H1 (cell line): ENCODE results near the gene ADGRB3. TPM values are rescaled to one million over a fixed set of nuclear protein-coding genes. Genes with fewer than 3 reads are reported as not detected.

Source experiments
- CTCF ChIA-PET: fragments of 300-600 bp; sonication (Branson Sonifier 250); formaldehyde crosslinking; loops from one replicate; lab custom pipeline; 2021; ENCODE audit not compliant: partially characterized antibody; lab: Charles Lee
- POLR2A ChIA-PET: fragments of 300-600 bp; sonication (Branson Sonifier 250); formaldehyde crosslinking; loops from one replicate; lab custom pipeline; 2021; ENCODE audit warnings: inconsistent platforms; ENCODE audit not compliant: partially characterized antibody; lab: Charles Lee
- DNase-seq, 2 experiments: peaks; one replicate each; pipeline versions ENCODE4 v3.0.0 to v3.0.0-alpha.2; 2010 to 2022; ENCODE audit warnings: low spot score in 2 of 2, low read depth in 1 of 2, mixed read lengths in 1 of 2
- FAIRE-seq: peaks from 2 replicates; lab custom pipeline; 2011; peaks lifted over from hg19 to GRCh38; lab: Jason Lieb, UNC
- H2AFZ ChIP-seq: 2 replicates; pipeline ENCODE4 v1.8.1; 2012; ENCODE audit warnings: low read length, inconsistent platforms
- H2AK5ac ChIP-seq: 2 replicates; pipeline ENCODE4 v1.6.1; 2013; ENCODE audit warnings: low read depth, low read length
- H2BK120ac ChIP-seq: replicated peaks from 2 replicates; pipeline ENCODE3; 2013; ENCODE audit warnings: low read depth, low read length, inconsistent platforms
- H2BK12ac ChIP-seq: 2 replicates; pipeline ENCODE4 v1.6.1; 2013; ENCODE audit warnings: low read depth, low read length
- H2BK15ac ChIP-seq: 2 replicates; pipeline ENCODE4 v1.6.1; 2013; ENCODE audit warnings: low read length
- H2BK20ac ChIP-seq: 2 replicates; pipeline ENCODE4 v1.6.1; 2013; ENCODE audit warnings: low read length
- H2BK5ac ChIP-seq: 2 replicates; pipeline ENCODE4 v1.6.1; 2013; ENCODE audit warnings: low read depth, low read length
- H3K14ac ChIP-seq: 2 replicates; pipeline ENCODE4 v1.6.1; 2013; ENCODE audit warnings: inconsistent platforms; ENCODE audit not compliant: insufficient read length
- H3K18ac ChIP-seq: 2 replicates; pipeline ENCODE4 v1.6.1; 2013; ENCODE audit warnings: low read length; ENCODE audit errors: extremely low read depth
- H3K23ac ChIP-seq: 2 replicates; pipeline ENCODE4 v1.6.1; 2013; ENCODE audit warnings: inconsistent platforms; ENCODE audit not compliant: insufficient read length
- H3K23me2 ChIP-seq: 2 replicates; pipeline ENCODE4 v1.6.1; 2013; ENCODE audit warnings: low read depth, low read length
- H3K27ac ChIP-seq: 2 replicates; pipeline ENCODE4 v1.6.1; 2011; ENCODE audit warnings: low read depth, low read length, inconsistent platforms
- H3K27me3 ChIP-seq, 4 experiments: replicated peaks in 1 of 4; 1 replicate in 1 of 4; 2 replicates in 3 of 4; pipeline versions ENCODE4 v1.6.1 to v1.8.1; 2011 to 2013; ENCODE audit warnings: low read length in 3 of 4, mild to moderate bottlenecking in 3 of 4, inconsistent platforms in 2 of 4, mixed read lengths in 2 of 4, moderate library complexity in 1 of 4; ENCODE audit not compliant: control insufficient read depth in 3 of 4, insufficient read depth in 3 of 4; ENCODE audit errors: extremely low read depth in 1 of 4
- H3K36me3 ChIP-seq, 4 experiments: 2 replicates each; pipeline versions ENCODE4 v1.6.1 to v1.8.1; 2011 to 2013; ENCODE audit warnings: mild to moderate bottlenecking in 4 of 4, low read length in 3 of 4, moderate library complexity in 2 of 4, control low read depth in 1 of 4, inconsistent platforms in 1 of 4; ENCODE audit not compliant: insufficient read depth in 4 of 4, control insufficient read depth in 2 of 4
- H3K4ac ChIP-seq: replicated peaks from 2 replicates; pipeline ENCODE3; 2013; ENCODE audit warnings: low read length, low read depth, mixed read lengths, inconsistent platforms; ENCODE audit not compliant: insufficient read length
- H3K4me1 ChIP-seq, 4 experiments: replicated peaks in 1 of 4; 1 replicate in 1 of 4; 2 replicates in 3 of 4; pipeline versions ENCODE4 v1.6.1 to v1.8.1; 2011 to 2013; ENCODE audit warnings: low read length in 3 of 4, inconsistent platforms in 2 of 4, mixed read lengths in 1 of 4; ENCODE audit not compliant: insufficient read depth in 4 of 4, control insufficient read depth in 3 of 4
- H3K4me2 ChIP-seq, 2 experiments: 2 replicates each; pipeline versions ENCODE4 v1.6.1 to v1.8.1; 2011 to 2013; ENCODE audit warnings: low read depth in 2 of 2, low read length in 2 of 2, control low read depth in 1 of 2, inconsistent platforms in 1 of 2, mild to moderate bottlenecking in 1 of 2; ENCODE audit not compliant: insufficient read depth in 1 of 2
- H3K4me3 ChIP-seq, 4 experiments: fragments of 200-600, 300-600 bp in 1 of 4; sonication (generic), shearing (Covaris generic), sonication (Bioruptor Twin) in 1 of 4; 2 replicates each; pipeline versions ENCODE4 v1.5.1 to v1.8.1; 2011 to 2016; ENCODE audit warnings: low read length in 4 of 4, low read depth in 3 of 4, control low read depth in 2 of 4, inconsistent platforms in 2 of 4, mild to moderate bottlenecking in 2 of 4, mixed read lengths in 1 of 4, moderate library complexity in 1 of 4; ENCODE audit not compliant: insufficient read depth in 2 of 4; ENCODE audit errors: extremely low read depth in 1 of 4
- H3K56ac ChIP-seq: replicated peaks from 2 replicates; pipeline ENCODE3; 2013; ENCODE audit warnings: low read depth, mild to moderate bottlenecking, mixed read lengths, low read length, inconsistent platforms; ENCODE audit not compliant: insufficient read length
- H3K79me1 ChIP-seq: 2 replicates; pipeline ENCODE4 v1.6.1; 2013; ENCODE audit warnings: low read depth, low read length, control low read depth
- H3K79me2 ChIP-seq, 2 experiments: 2 replicates each; pipeline versions ENCODE4 v1.6.1 to v1.8.1; 2012 to 2013; ENCODE audit warnings: low read length in 2 of 2, mild to moderate bottlenecking in 2 of 2, inconsistent platforms in 1 of 2; ENCODE audit not compliant: insufficient read depth in 2 of 2, control insufficient read depth in 1 of 2
- H3K9ac ChIP-seq, 4 experiments: replicated peaks in 1 of 4; 1 replicate in 1 of 4; 2 replicates in 3 of 4; pipeline versions ENCODE4 v1.6.1 to v1.8.1; 2011 to 2013; ENCODE audit warnings: low read depth in 3 of 4, low read length in 3 of 4, control low read depth in 2 of 4, mild to moderate bottlenecking in 2 of 4, moderate library complexity in 2 of 4, inconsistent platforms in 1 of 4; ENCODE audit errors: extremely low read depth in 1 of 4
- H3K9me3 ChIP-seq, 2 experiments: 2 replicates each; pipeline versions ENCODE4 v1.6.1 to v1.8.1; 2012 to 2013; ENCODE audit warnings: mild to moderate bottlenecking in 2 of 2, moderate library complexity in 2 of 2, control low read depth in 1 of 2, inconsistent platforms in 1 of 2, low read depth in 1 of 2, low read length in 1 of 2, mixed read lengths in 1 of 2; ENCODE audit not compliant: insufficient read depth in 2 of 2
- H4K20me1 ChIP-seq, 2 experiments: replicated peaks in 1 of 2; 2 replicates each; pipeline versions ENCODE3 to v1.8.1; 2011 to 2013; ENCODE audit warnings: inconsistent platforms in 2 of 2, low read length in 2 of 2, mild to moderate bottlenecking in 1 of 2; ENCODE audit not compliant: insufficient read depth in 2 of 2, control insufficient read depth in 1 of 2
- H4K5ac ChIP-seq: 2 replicates; pipeline ENCODE4 v1.6.1; 2013; ENCODE audit warnings: low read length, low read depth, mixed read lengths, inconsistent platforms; ENCODE audit not compliant: insufficient read length
- H4K8ac ChIP-seq: 2 replicates; pipeline ENCODE4 v1.8.0; 2013; ENCODE audit warnings: mild to moderate bottlenecking, moderate library complexity, low read length, inconsistent platforms; ENCODE audit not compliant: insufficient read depth; ENCODE audit errors: extremely low read depth
- H4K91ac ChIP-seq: replicated peaks from 2 replicates; pipeline ENCODE3; 2013; ENCODE audit warnings: low read length, mixed read lengths, inconsistent platforms; ENCODE audit not compliant: insufficient read length
- ASH2L ChIP-seq: fragments of 200-600, 300-600 bp; sonication (generic); IDR thresholded peaks from one replicate; pipeline ENCODE4 v1.7.1; 2017; ENCODE audit warnings: low read length
- CBX5 ChIP-seq: fragments of 300-800, 300-1000 bp; sonication (generic); IDR thresholded peaks from 2 replicates; pipeline ENCODE4 v1.7.1; 2016; ENCODE audit warnings: antibody characterized with exemption, low read length, low read depth
- CBX8 ChIP-seq: fragments of 300-800, 300-1000 bp; sonication (generic); IDR thresholded peaks from 2 replicates; pipeline ENCODE4 v1.7.1; 2016; ENCODE audit warnings: low read depth, low read length, borderline replicate concordance
- CHD1 ChIP-seq: IDR thresholded peaks from 2 replicates; pipeline ENCODE4 v1.6.1; 2012; ENCODE audit warnings: low read depth, low read length, improper control_type of control experiment
- EZH2 ChIP-seq: fragments of 200-600 bp; sonication (generic); IDR thresholded peaks from 2 replicates; pipeline ENCODE4 v1.7.1; 2012; ENCODE audit warnings: low read depth, mild to moderate bottlenecking, moderate library complexity, low read length, inconsistent platforms; ENCODE audit not compliant: severe bottlenecking
- PHF8 ChIP-seq: fragments of 200-600 bp; sonication (generic); conservative IDR thresholded peaks from 2 replicates; pipeline ENCODE4 v1.7.1; 2012; ENCODE audit warnings: low read depth, mild to moderate bottlenecking, inconsistent platforms, low read length, moderate library complexity
- POLR2AphosphoS5 ChIP-seq: IDR thresholded peaks from 2 replicates; pipeline ENCODE4 v1.6.1; 2011; ENCODE audit warnings: low read depth, low read length
- SIN3A ChIP-seq, 2 experiments: IDR thresholded peaks in 1 of 2; conservative IDR thresholded peaks in 1 of 2; 2 replicates each; pipeline ENCODE4 v1.6.1; 2011 to 2012; ENCODE audit warnings: low read length in 2 of 2, improper control_type of control experiment in 1 of 2, low read depth in 1 of 2, mild to moderate bottlenecking in 1 of 2
- SIX5 ChIP-seq: IDR thresholded peaks from 2 replicates; pipeline ENCODE4 v1.6.1; 2011; ENCODE audit warnings: mild to moderate bottlenecking, low read depth, low read length
- TEAD4 ChIP-seq: IDR thresholded peaks from 2 replicates; pipeline ENCODE4 v1.6.1; 2012; ENCODE audit warnings: low read depth, low read length, inconsistent platforms, mixed read lengths
- WGBS, 2 experiments: shearing (Covaris generic) in 1 of 2; methylation state at CpG; one replicate each; pipeline versions ENCODE4 v1.1.6 to v1.1.7; 2013 to 2015; ENCODE audit warnings: low lambda C conversion rate in 2 of 2, mixed read lengths in 2 of 2, inconsistent platforms in 1 of 2, low coverage in 1 of 2, missing lambda C conversion rate in 1 of 2; ENCODE audit not compliant: insufficient replicate concordance in 2 of 2, insufficient coverage in 1 of 2, insufficient read length in 1 of 2; ENCODE audit errors: extremely low coverage in 1 of 2, missing lambda C conversion rate in 1 of 2; 5-methylcytosine and 5-hydroxymethylcytosine counted together
- polyA plus RNA-seq, 7 experiments: library from polyadenylated mRNA; depleted of rRNA in 3 of 7; stranded (reverse) in 5 of 7; unstranded in 2 of 7; fragments of >200 nt in 5 of 7; fragments of 200-250 nt in 2 of 7; gene quantifications; 1 replicate in 5 of 7; 2 replicates in 1 of 7; 4 replicates in 1 of 7; pipeline versions ENCODE4 v1.2.1 to v1.2.3, GENCODE V29; 2011 to 2013; ENCODE audit warnings: missing spikeins in 2 of 7, mixed read lengths in 2 of 7
- total RNA-seq: library from RNA; stranded (reverse); fragmentation: NEBNext Ultra II Directional; extraction: Animal tissue kit (Norgen Biotek cat#: 25700); gene quantifications from 2 replicates; pipeline ENCODE4 v1.2.1, GENCODE V29; 2021
- TF ChIP-seq, protein P1 (sequence below): IDR thresholded peaks from 2 replicates; pipeline ENCODE4 v1.6.1; 2012; ENCODE audit warnings: low read length, inconsistent platforms
- TF ChIP-seq, protein P2 (sequence below): IDR thresholded peaks from 2 replicates; pipeline ENCODE4 v1.6.1; 2011; ENCODE audit warnings: low read depth, mild to moderate bottlenecking, low read length; ENCODE audit not compliant: insufficient read depth

The ADGRB3 gene
- total and polyA plus RNA-seq, 2 of the 8 experiments (the other 6 are each of a cell fraction or from before 2014, with no cell fraction given): 0.35 to 1.2 TPM

DNA sequence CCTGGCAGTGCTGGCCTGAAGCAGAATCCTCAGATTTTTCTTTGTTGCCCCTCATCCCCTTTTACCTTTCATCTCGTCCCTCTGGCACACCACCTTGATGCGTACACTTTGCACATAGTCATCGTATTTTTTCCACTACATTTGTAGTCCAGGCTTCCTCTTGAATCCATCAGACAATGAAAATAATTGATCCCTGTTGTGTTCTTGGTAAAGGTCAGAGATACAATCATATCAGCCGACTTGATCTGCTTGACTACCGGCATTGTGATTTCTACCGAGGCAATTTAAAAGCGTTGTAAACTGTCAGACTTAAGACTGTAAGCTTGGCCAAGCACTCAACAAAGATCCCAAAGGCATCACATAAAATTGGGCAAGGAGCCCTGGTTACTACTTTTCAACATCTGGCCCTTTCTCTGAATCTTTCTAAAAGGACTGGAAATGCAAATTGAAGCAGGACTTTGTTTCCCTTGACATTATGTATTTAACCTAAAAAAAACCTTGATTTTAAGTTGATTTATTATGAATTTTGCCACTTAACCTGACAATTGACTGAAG, 649.2 kb downstream of the ADGRB3 start:
- Histone ChIP-seq H3K9ac (no peak overlapping the region), H2BK5ac (no peak overlapping the region), H3K23me2 (no peaks in the 10 kb centered on the region), H3K18ac (no peak overlapping the region), H3K9me3 (no peaks in the 10 kb centered on the region), H2AFZ (no peak overlapping the region), H3K79me1 (no peaks in the 10 kb centered on the region), H4K20me1 (no peaks in the 10 kb centered on the region), H4K8ac (no peak overlapping the region), H2AK5ac (no peak overlapping the region), H3K56ac (no peak overlapping the region), H2BK20ac (no peak overlapping the region), H3K4me1 (peaks cover 0 to 7% (median 0%) of the 10 kb centered on the region in 4 experiments; a peak in 2 of 7 replicates), H3K27ac (no peak overlapping the region), H3K23ac (no peak overlapping the region), H2BK15ac (no peak overlapping the region), H3K4me3 (no peak overlapping the region), H2BK120ac (no peak overlapping the region), H2BK12ac (no peak overlapping the region), H3K4ac (no peak overlapping the region), H3K79me2 (no peaks in the 10 kb centered on the region), H3K4me2 (no peak overlapping the region), H4K91ac (no peak overlapping the region), H3K14ac (no peak overlapping the region), H3K36me3 (no peaks in the 10 kb centered on the region), H4K5ac (no peak overlapping the region), H3K27me3 (no peaks in the 10 kb centered on the region)
- 85% methylated on average over 7 of the region's 7 CpGs; no CpG with 5 or more reads in 1 of the 2 experiments for WGBS, 2 experiments
- POLR2A ChIA-PET: no interaction called here
- CTCF ChIA-PET: no interaction called here
- FAIRE-seq (no peak), DNase-seq (no peak)
- TF ChIP-seq, protein P1, sequence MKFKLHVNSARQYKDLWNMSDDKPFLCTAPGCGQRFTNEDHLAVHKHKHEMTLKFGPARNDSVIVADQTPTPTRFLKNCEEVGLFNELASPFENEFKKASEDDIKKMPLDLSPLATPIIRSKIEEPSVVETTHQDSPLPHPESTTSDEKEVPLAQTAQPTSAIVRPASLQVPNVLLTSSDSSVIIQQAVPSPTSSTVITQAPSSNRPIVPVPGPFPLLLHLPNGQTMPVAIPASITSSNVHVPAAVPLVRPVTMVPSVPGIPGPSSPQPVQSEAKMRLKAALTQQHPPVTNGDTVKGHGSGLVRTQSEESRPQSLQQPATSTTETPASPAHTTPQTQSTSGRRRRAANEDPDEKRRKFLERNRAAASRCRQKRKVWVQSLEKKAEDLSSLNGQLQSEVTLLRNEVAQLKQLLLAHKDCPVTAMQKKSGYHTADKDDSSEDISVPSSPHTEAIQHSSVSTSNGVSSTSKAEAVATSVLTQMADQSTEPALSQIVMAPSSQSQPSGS: no peak
- TF ChIP-seq ASH2L (no peak), SIX5 (no peak), CHD1 (no peak), POLR2AphosphoS5 (no peak), EZH2 (no peak), PHF8 (no peak), CBX5 (no peak), SIN3A (conservative IDR thresholded peaks at IDR 0.05 in 1 of 2, IDR thresholded peaks at IDR 0.05 in 1 of 2; ENCODE audit: low read depth in 1 of 2, low read length in 2 of 2) (no peak), CBX8 (no peak), TEAD4 (no peak)
- TF ChIP-seq, protein P2, sequence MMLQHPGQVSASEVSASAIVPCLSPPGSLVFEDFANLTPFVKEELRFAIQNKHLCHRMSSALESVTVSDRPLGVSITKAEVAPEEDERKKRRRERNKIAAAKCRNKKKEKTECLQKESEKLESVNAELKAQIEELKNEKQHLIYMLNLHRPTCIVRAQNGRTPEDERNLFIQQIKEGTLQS: no peak
